Coronary artery (tissue), 2 donors: ENCODE measurements around the gene HBB.

Experiments
- DNase-seq: peaks from one replicate; pipeline ENCODE4 v3.0.0-alpha.2; 2017; ENCODE audit warnings: low spot score
- H3K27ac ChIP-seq, 2 donors: fragments of 200-600 bp; sonication (generic); one replicate each; pipeline ENCODE4 v1.5.1; 2016 to 2019
- H3K4me3 ChIP-seq: fragments of 200-600 bp; sonication (generic); 2 replicates; pipeline ENCODE4 v1.5.1; 2016; ENCODE audit warnings: mild to moderate bottlenecking, moderate library complexity
- CTCF ChIP-seq: fragments of 200-600 bp; sonication (generic); IDR thresholded peaks from one replicate; pipeline ENCODE4 v1.5.1; 2019; ENCODE audit warnings: antibody characterized with exemption

Gene HBB

GRCh38 chr11:5245155-5245554, 18.3 kb upstream of the HBB start:
- Histone ChIP-seq H3K4me3 (no peak overlapping the region), H3K27ac (no peak overlapping the region)
- no peak for TF ChIP-seq CTCF
- DNase-seq = no peak

GRCh38 chr11:5243816-5244180, 16.9 kb upstream of the HBB start:
- no peak overlapping the region for H3K4me3 ChIP-seq
- no peak overlapping the region for H3K27ac ChIP-seq
- DNase-seq = no peak
- TF ChIP-seq CTCF = no peak

GRCh38 chr11:5242933-5243815, 16.3 kb upstream of the HBB start:
- TF ChIP-seq CTCF = no peak
- no peak for DNase-seq
- H3K27ac ChIP-seq = no peak overlapping the region
- no peak overlapping the region for H3K4me3 ChIP-seq

- no peak overlapping the region for H3K4me3 ChIP-seq
- no peak overlapping the region for H3K27ac ChIP-seq
- DNase-seq = no peak
- TF ChIP-seq CTCF = no peak
Measured at GRCh38 chr11:5242208-5242607, 15.3 kb upstream of the HBB start.

- no peak overlapping the region for H3K27ac ChIP-seq
- TF ChIP-seq CTCF = no peak
- no peak for DNase-seq
- H3K4me3 ChIP-seq = no peak overlapping the region
Measured at GRCh38 chr11:5241458-5241857, 14.6 kb upstream of the HBB start.

GRCh38 chr11:5240458-5240857, 13.6 kb upstream of the HBB start:
- DNase-seq = no peak
- TF ChIP-seq CTCF = no peak
- Histone ChIP-seq H3K4me3 (no peak overlapping the region), H3K27ac (no peak overlapping the region)

- Histone ChIP-seq H3K27ac (no peak overlapping the region), H3K4me3 (no peak overlapping the region)
- no peak for TF ChIP-seq CTCF
- no peak for DNase-seq
Measured at GRCh38 chr11:5240056-5240455, 13.2 kb upstream of the HBB start.
